A549 (cell line): ENCODE results near the gene ADORA1. TPM values are rescaled to one million over a fixed set of nuclear protein-coding genes. Genes with fewer than 3 reads are reported as not detected.

Experiments used
- ATAC-seq, 2 experiments: fragments of 200-7000 bp in 1 of 2; fragments of >200 bp in 1 of 2; cut with Nextera tagmentation in 1 of 2; cut with Tn5 transposase in 1 of 2; 3 replicates each; pipeline versions ENCODE4 v1.8.0 to v1.9.1; 2018 to 2020; ENCODE audit warnings: mild to moderate bottlenecking in 1 of 2, moderate library complexity in 1 of 2
- CTCF ChIA-PET: fragments of 300-600 bp; sonication (Branson Sonifier 250); formaldehyde crosslinking; extraction: SDS; loops from one replicate; lab custom pipeline; 2021; ENCODE audit warnings: antibody characterized with exemption, inconsistent platforms; lab: Yijun Ruan, JAX
- POLR2A ChIA-PET: fragments of 350-600 bp; formaldehyde crosslinking; extraction: SDS; loops from one replicate; lab custom pipeline; 2021; ENCODE audit warnings: antibody characterized with exemption, inconsistent platforms; lab: Yijun Ruan, JAX
- DNase-seq, 2 experiments: peaks; one replicate each; pipeline versions ENCODE4 v3.0.0 to v3.0.0-alpha.2; 2011 to 2016; ENCODE audit warnings: low read depth in 1 of 2, low spot score in 1 of 2
- FAIRE-seq: peaks from 2 replicates; lab custom pipeline; 2011; peaks lifted over from hg19 to GRCh38; lab: Jason Lieb, UNC
- H3K27ac ChIP-seq, 2 experiments: fragments of >200 bp; sonication (Bioruptor Twin); formaldehyde crosslinking; 3 replicates each; pipeline ENCODE4 v1.5.1; 2016 to 2017
- H3K4me1 ChIP-seq: fragments of >200 bp; sonication (Bioruptor Twin); formaldehyde crosslinking; 3 replicates; pipeline ENCODE4 v1.6.1; 2016
- H3K4me2 ChIP-seq: fragments of >200 bp; sonication (Bioruptor Twin); formaldehyde crosslinking; 3 replicates; pipeline ENCODE4 v1.6.1; 2016
- H3K4me3 ChIP-seq: fragments of >200 bp; sonication (Bioruptor Twin); formaldehyde crosslinking; 3 replicates; pipeline ENCODE4 v1.5.1; 2016
- H3K9me3 ChIP-seq: fragments of >200 bp; sonication (Bioruptor Twin); formaldehyde crosslinking; 3 replicates; pipeline ENCODE4 v1.6.1; 2016
- CHD4 ChIP-seq: fragments of 200-600 bp; sonication (generic); IDR thresholded peaks from 2 replicates; pipeline ENCODE4 v1.6.1; 2016; ENCODE audit warnings: antibody characterized with exemption, mild to moderate bottlenecking, borderline replicate concordance
- EHMT2 ChIP-seq: fragments of 200-600 bp; sonication (generic); IDR thresholded peaks from 2 replicates; pipeline ENCODE4 v1.6.1; 2016; ENCODE audit warnings: antibody characterized with exemption, low read depth, mild to moderate bottlenecking, moderate library complexity
- FOSB ChIP-seq: fragments of 250-450 bp; sonication (Bioruptor Pico); IDR thresholded peaks from 2 replicates; pipeline ENCODE4 v1.5.0; 2020; ENCODE audit warnings: mild to moderate bottlenecking, moderate library complexity
- FOSL2 ChIP-seq, 2 experiments: fragments of 450-650 bp in 1 of 2; fragments of >200 bp in 1 of 2; sonication (Bioruptor Twin) in 1 of 2; formaldehyde crosslinking; IDR thresholded peaks; 2 replicates each; pipeline versions ENCODE4 v1.5.0 to v1.6.1; 2016 to 2020; ENCODE audit warnings: mild to moderate bottlenecking in 1 of 2, moderate library complexity in 1 of 2
- FOXS1 ChIP-seq: fragments of 250-450 bp; sonication (Bioruptor Pico); IDR thresholded peaks from 2 replicates; pipeline ENCODE4 v1.5.0; 2020; ENCODE audit warnings: mild to moderate bottlenecking, moderate library complexity
- HOXB5 ChIP-seq: fragments of 250-450 bp; sonication (Bioruptor Pico); IDR thresholded peaks from 2 replicates; pipeline ENCODE4 v1.5.0; 2020; ENCODE audit warnings: mild to moderate bottlenecking, moderate library complexity
- JUNB ChIP-seq: fragments of >200 bp; sonication (Bioruptor Twin); formaldehyde crosslinking; IDR thresholded peaks from 2 replicates; pipeline ENCODE4 v1.6.1; 2016
- KDM5A ChIP-seq: fragments of 200-600 bp; sonication (generic); IDR thresholded peaks from 2 replicates; pipeline ENCODE4 v1.6.1; 2016; ENCODE audit warnings: antibody characterized with exemption, mild to moderate bottlenecking
- MAZ ChIP-seq: fragments of 150-350 bp; IDR thresholded peaks from 2 replicates; pipeline ENCODE4 v1.6.1; 2014; ENCODE audit warnings: antibody characterized with exemption, low read depth, low read length, borderline replicate concordance
- MYC ChIP-seq: IDR thresholded peaks from 2 replicates; pipeline ENCODE4 v1.6.1; 2012; ENCODE audit warnings: mild to moderate bottlenecking, inconsistent platforms, low read length, improper control_type of control experiment, borderline replicate concordance
- PHF8 ChIP-seq: fragments of 200-600 bp; sonication (generic); IDR thresholded peaks from 2 replicates; pipeline ENCODE4 v1.6.1; 2016; ENCODE audit warnings: low read depth, mild to moderate bottlenecking, antibody characterized with exemption, moderate library complexity, borderline replicate concordance
- POLR2A ChIP-seq: IDR thresholded peaks from 2 replicates; pipeline ENCODE4 v1.6.1; 2012; ENCODE audit warnings: mild to moderate bottlenecking, low read length
- RCOR1 ChIP-seq: fragments of 150-350 bp; IDR thresholded peaks from 2 replicates; pipeline ENCODE4 v1.6.1; 2014; ENCODE audit warnings: antibody characterized with exemption, low read length, low read depth
- RFX5 ChIP-seq: fragments of 450-650 bp; IDR thresholded peaks from 2 replicates; pipeline ENCODE4 v1.7.1; 2014; ENCODE audit warnings: antibody characterized with exemption, mild to moderate bottlenecking, moderate library complexity
- RNF2 ChIP-seq: fragments of 200-600 bp; sonication (generic); IDR thresholded peaks from 2 replicates; pipeline ENCODE4 v1.6.1; 2016; ENCODE audit warnings: low read depth, mild to moderate bottlenecking, antibody characterized with exemption, moderate library complexity, borderline replicate concordance
- SMC3 ChIP-seq: fragments of >200 bp; sonication (Bioruptor Twin); formaldehyde crosslinking; IDR thresholded peaks from 3 replicates; pipeline ENCODE4 v1.6.1; 2018; ENCODE audit warnings: inconsistent platforms
- SREBF2 ChIP-seq: fragments of 450-650 bp; IDR thresholded peaks from 2 replicates; pipeline ENCODE4 v1.6.1; 2014; ENCODE audit warnings: mild to moderate bottlenecking, moderate library complexity
- ZSCAN20 ChIP-seq: fragments of 250-450 bp; sonication (Bioruptor Pico); IDR thresholded peaks from 2 replicates; pipeline ENCODE4 v1.8.0; 2022; ENCODE audit warnings: mild to moderate bottlenecking, moderate library complexity
- WGBS: methylation state at CpG from one replicate; pipeline ENCODE4 v1.1.6; 2017; ENCODE audit errors: missing lambda C conversion rate; 5-methylcytosine and 5-hydroxymethylcytosine counted together
- polyA plus RNA-seq, 4 experiments: library from polyadenylated mRNA; depleted of rRNA in 3 of 4; stranded (reverse); fragments of >200 nt; fragmentation: RNase III in 1 of 4; extraction: RNeasy Plus Mini Kit Qiagen cat#74134 plus additional on column Dnase treatment in 1 of 4; gene quantifications; 2 replicates in 3 of 4; 3 replicates in 1 of 4; pipeline ENCODE4 v1.2.3, GENCODE V29; 2011 to 2017
- TF ChIP-seq, protein P1 (sequence below): fragments of >200 bp; sonication (Bioruptor Twin); formaldehyde crosslinking; IDR thresholded peaks from 3 replicates; pipeline ENCODE4 v1.6.1; 2016
- TF ChIP-seq, protein P2 (sequence below): fragments of 250-450 bp; sonication (Bioruptor Pico); IDR thresholded peaks from 2 replicates; pipeline ENCODE4 v1.5.0; 2021; ENCODE audit warnings: mild to moderate bottlenecking, moderate library complexity, borderline replicate concordance
- TF ChIP-seq, protein P3 (sequence below): IDR thresholded peaks from 2 replicates; pipeline ENCODE4 v1.6.1; 2012
- TF ChIP-seq, protein P4 (sequence below): fragments of >200 bp; sonication (Bioruptor Twin); formaldehyde crosslinking; IDR thresholded peaks from 3 replicates; pipeline ENCODE4 v1.5.1; 2016

ADORA1 gene
- polyA plus RNA-seq, 2 of the 4 experiments (the other 2 are of a cell fraction): 0.48 to 2.4 TPM

DNA sequence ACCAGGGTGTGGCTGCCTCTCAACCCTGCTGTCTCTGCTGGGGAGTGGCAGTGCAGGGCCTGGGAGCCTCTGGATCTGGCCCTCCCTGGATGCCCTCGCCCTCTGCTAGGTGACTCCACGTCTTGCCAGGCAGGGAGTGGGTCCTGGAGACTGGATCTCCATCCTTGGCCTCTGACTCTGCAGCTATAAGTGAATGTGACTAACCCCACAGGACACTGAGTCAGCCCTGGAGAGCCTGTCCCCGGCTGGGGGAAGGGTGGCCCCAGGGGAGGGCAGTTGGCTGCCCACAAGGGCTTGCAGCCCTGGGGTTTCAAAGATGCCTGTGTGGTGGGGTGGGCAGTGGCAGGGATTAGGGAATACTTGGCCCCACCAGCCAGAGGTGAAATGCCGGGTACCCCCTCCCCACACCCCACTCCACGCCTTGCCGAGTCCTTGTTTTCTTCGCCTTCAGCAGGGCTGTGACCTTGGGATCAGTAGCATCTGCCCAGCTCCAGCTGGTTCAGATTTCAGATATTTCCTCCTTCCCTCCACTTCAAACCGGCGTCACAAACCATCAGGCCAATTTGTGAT, 50.0 kb downstream of the ADORA1 start:
- ChIA-PET POLR2A (no interaction called here), CTCF (interaction anchor here (1.3 to 13.2 kb wide), 4 partner anchors 28 to 138 kb away, joined by 3 to 188 read pairs (median 15); no protein-coding TSS in a partner anchor)
- TF ChIP-seq, protein P1, sequence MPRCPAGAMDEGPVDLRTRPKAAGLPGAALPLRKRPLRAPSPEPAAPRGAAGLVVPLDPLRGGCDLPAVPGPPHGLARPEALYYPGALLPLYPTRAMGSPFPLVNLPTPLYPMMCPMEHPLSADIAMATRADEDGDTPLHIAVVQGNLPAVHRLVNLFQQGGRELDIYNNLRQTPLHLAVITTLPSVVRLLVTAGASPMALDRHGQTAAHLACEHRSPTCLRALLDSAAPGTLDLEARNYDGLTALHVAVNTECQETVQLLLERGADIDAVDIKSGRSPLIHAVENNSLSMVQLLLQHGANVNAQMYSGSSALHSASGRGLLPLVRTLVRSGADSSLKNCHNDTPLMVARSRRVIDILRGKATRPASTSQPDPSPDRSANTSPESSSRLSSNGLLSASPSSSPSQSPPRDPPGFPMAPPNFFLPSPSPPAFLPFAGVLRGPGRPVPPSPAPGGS: no peak
- TF ChIP-seq JUNB (peak; percentile 22; the same call in 1 of the 2 replicates), FOSL2 (IDR thresholded peaks at IDR 0.05) (no peak), FOSL2 (CRISPR knock-in tag; IDR thresholded peaks at IDR 0.05) (peak; percentile 33; the same call in 1 of the 2 replicates)
- FAIRE-seq (no peak), ATAC-seq (peak; percentile 60 to 63), DNase-seq (peak; percentile 29 to 43)
- 36% methylated on average over 7 of the region's 9 CpGs for WGBS
- peaks cover 32% of the 10 kb centered on the region for H3K4me1 ChIP-seq
- peak overlapping the region; percentile 76 to 81 for H3K27ac ChIP-seq
- peak overlapping the region; percentile 56 for H3K4me2 ChIP-seq
- H3K9me3 ChIP-seq: no peaks in the 10 kb centered on the region
- no peak overlapping the region for H3K4me3 ChIP-seq

DNA sequence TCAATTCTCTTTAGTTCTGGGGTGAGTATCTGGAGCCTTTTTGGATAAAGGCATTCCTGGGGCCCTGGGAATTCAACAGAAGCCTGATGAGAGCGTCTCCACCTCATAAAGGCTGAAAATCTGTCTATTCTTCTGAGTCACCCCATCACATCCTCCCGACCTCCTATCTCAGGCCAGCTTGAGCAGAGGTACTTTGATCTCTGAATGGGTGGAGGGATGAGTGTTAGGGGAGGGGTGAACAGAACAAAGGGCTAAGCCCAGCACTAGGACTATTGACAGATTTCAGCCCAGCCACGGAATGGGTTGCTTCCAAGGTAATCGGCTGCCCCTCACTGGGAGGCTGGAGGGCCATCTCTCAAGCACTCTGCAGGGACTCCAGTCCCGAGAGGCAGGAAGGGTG, 50.6 kb downstream of the ADORA1 start:
- peak overlapping the region; percentile 76 to 81 for H3K27ac ChIP-seq
- DNase-seq (peak; percentile 38 to 42), ATAC-seq (peak; percentile 55 to 72; a peak in 5 of 6 replicates), FAIRE-seq (peak; percentile 83)
- CTCF ChIA-PET: interaction anchor here (1.3 to 13.2 kb wide), 6 partner anchors 9 to 139 kb away, joined by 3 to 188 read pairs (median 7); no protein-coding TSS in a partner anchor
- peaks cover 30% of the 10 kb centered on the region for H3K4me1 ChIP-seq
- POLR2A ChIA-PET: no interaction called here
- H3K9me3 ChIP-seq: no peaks in the 10 kb centered on the region
- H3K4me3 ChIP-seq: no peak overlapping the region
- TF ChIP-seq FOSL2 (IDR thresholded peaks at IDR 0.05): 0 out of 2 replicates have a peak, but pooled peaks have one; percentile 8
- TF ChIP-seq FOSL2 (CRISPR knock-in tag; IDR thresholded peaks at IDR 0.05): no peak
- no peak for TF ChIP-seq ZSCAN20
- no peak for TF ChIP-seq CHD4
- TF ChIP-seq, protein P2, sequence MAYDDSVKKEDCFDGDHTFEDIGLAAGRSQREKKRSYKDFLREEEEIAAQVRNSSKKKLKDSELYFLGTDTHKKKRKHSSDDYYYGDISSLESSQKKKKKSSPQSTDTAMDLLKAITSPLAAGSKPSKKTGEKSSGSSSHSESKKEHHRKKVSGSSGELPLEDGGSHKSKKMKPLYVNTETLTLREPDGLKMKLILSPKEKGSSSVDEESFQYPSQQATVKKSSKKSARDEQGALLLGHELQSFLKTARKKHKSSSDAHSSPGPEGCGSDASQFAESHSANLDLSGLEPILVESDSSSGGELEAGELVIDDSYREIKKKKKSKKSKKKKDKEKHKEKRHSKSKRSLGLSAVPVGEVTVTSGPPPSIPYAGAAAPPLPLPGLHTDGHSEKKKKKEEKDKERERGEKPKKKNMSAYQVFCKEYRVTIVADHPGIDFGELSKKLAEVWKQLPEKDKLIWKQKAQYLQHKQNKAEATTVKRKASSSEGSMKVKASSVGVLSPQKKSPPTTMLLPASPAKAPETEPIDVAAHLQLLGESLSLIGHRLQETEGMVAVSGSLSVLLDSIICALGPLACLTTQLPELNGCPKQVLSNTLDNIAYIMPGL (CRISPR knock-in tag): no peak
- H3K4me2 ChIP-seq: peak overlapping the region; percentile 56
- 27% methylated on average over 5 of the region's 5 CpGs for WGBS

DNA sequence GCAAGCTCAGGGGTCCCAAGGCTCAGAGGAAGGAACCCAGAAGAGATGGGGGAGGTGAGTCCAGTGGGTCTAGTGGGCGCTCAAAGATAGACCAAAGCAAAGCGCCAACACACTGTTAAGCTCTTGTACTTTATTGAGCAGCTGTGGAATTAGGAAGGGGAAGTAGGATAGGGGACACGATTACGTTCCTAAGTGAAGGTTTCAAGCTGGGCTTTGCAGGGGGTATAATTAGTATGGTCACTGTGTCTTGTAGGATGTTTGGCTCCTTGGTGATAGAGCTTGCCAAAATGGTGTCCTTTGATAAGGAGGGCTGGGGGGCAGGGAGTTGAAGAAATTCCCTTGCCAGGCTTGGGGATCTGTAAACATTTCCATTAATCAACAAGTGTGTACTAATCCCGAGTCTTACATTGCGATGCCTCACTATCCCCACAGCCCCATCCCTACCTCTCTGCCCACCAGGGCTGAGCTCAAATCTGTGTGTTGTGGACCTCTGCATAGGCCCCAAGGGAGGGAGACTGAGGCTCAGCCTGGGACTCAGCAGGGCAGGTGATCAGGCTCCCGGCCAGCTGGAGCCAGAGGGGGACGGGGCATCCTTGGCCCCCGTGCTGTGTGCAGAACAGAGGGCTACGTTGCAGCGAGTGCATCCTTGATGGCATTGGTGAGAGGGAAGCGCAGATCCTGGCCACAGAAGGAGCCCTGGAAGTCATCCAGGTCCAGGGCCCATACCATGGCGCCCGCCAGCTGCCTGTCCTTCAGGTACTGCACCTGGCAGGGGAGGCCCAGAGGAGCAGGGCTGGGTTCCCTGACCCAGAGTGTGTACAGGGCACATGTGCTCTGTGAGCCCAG, 51.5 kb downstream of the ADORA1 start:
- WGBS: 91% methylated on average over 11 of the region's 14 CpGs
- peak overlapping the region; percentile 76 to 81; a peak in 5 of 6 replicates for H3K27ac ChIP-seq
- peak overlapping the region; percentile 56; the same call in 2 of the 3 replicates for H3K4me2 ChIP-seq
- DNase-seq (no peak), ATAC-seq (no peak), FAIRE-seq (no peak)
- CTCF ChIA-PET: interaction anchor here (0.8 to 13.2 kb wide), 8 partner anchors 10 to 140 kb away, joined by 3 to 188 read pairs (median 3); no protein-coding TSS in a partner anchor
- TF ChIP-seq KDM5A (no peak), SMC3 (no peak), POLR2A (no peak), EHMT2 (no peak), PHF8 (no peak), RFX5 (no peak), SREBF2 (no peak), RCOR1 (no peak), MYC (no peak), FOXS1 (no peak), HOXB5 (CRISPR knock-in tag) (no peak), MAZ (no peak), FOSB (no peak), RNF2 (no peak)
- TF ChIP-seq, protein P3, sequence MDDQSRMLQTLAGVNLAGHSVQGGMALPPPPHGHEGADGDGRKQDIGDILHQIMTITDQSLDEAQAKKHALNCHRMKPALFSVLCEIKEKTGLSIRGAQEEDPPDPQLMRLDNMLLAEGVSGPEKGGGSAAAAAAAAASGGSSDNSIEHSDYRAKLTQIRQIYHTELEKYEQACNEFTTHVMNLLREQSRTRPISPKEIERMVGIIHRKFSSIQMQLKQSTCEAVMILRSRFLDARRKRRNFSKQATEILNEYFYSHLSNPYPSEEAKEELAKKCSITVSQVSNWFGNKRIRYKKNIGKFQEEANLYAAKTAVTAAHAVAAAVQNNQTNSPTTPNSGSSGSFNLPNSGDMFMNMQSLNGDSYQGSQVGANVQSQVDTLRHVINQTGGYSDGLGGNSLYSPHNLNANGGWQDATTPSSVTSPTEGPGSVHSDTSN: no peak
- TF ChIP-seq, protein P4, sequence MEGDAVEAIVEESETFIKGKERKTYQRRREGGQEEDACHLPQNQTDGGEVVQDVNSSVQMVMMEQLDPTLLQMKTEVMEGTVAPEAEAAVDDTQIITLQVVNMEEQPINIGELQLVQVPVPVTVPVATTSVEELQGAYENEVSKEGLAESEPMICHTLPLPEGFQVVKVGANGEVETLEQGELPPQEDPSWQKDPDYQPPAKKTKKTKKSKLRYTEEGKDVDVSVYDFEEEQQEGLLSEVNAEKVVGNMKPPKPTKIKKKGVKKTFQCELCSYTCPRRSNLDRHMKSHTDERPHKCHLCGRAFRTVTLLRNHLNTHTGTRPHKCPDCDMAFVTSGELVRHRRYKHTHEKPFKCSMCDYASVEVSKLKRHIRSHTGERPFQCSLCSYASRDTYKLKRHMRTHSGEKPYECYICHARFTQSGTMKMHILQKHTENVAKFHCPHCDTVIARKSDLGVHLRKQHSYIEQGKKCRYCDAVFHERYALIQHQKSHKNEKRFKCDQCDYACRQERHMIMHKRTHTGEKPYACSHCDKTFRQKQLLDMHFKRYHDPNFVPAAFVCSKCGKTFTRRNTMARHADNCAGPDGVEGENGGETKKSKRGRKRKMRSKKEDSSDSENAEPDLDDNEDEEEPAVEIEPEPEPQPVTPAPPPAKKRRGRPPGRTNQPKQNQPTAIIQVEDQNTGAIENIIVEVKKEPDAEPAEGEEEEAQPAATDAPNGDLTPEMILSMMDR: no peak
- TF ChIP-seq, all 56 proteins: peak for 0
- Histone ChIP-seq H3K4me1 (peaks cover 30% of the 10 kb centered on the region), H3K9me3 (no peaks in the 10 kb centered on the region), H3K4me3 (no peak overlapping the region)
- POLR2A ChIA-PET: no interaction called here
